HG03135 (cell line): ENCODE results near the gene RETREG3.
"Not testable (repeated sequence)": the region's sequence is repeated elsewhere in the genome, so short reads cannot be mapped to it uniquely, and the experiment has no call there.

ENCODE experiments used
- ATAC-seq: cut with Tn5 transposase; IDR thresholded peaks from one replicate; pipeline ENCODE4 v1.9.1; 2021; ENCODE audit warnings: mild to moderate bottlenecking, moderate library complexity; ENCODE audit not compliant: unreplicated experiment

The RETREG3 gene

GRCh38 chr17:42574463-42574862, 34.7 kb downstream of the RETREG3 start:
- ATAC-seq, result no peak

GRCh38 chr17:42573095-42573494, 36.1 kb downstream of the RETREG3 start:
- no peak for ATAC-seq

- ATAC-seq, result no peak
These were observed 37.5 kb downstream of the RETREG3 start for GRCh38 chr17:42571435-42572225.

- no peak for ATAC-seq
These were observed 40.6 kb downstream of the RETREG3 start for GRCh38 chr17:42568341-42569111.

- peak; percentile 61 for ATAC-seq
These were observed 42.1 kb downstream of the RETREG3 start, which contains the start of gene MLX for GRCh38 chr17:42566883-42567573. MLX (plus strand) TSS chr17:42567100; CDS start chr17:42567125, 25 bp downstream.

GRCh38 chr17:42566215-42566882, 42.8 kb downstream of the RETREG3 start:
- ATAC-seq, result no peak

- ATAC-seq, result no peak
These were observed 43.5 kb downstream of the RETREG3 start for GRCh38 chr17:42565523-42566214.

- no peak for ATAC-seq
These were observed 44.2 kb downstream of the RETREG3 start for GRCh38 chr17:42564815-42565522.

GRCh38 chr17:42563950-42564349, 45.2 kb downstream of the RETREG3 start:
- ATAC-seq, result no peak

- no peak for ATAC-seq
These were observed 45.6 kb downstream of the RETREG3 start for GRCh38 chr17:42563543-42563942.

GRCh38 chr17:42563143-42563509, 46.0 kb downstream of the RETREG3 start:
- no peak for ATAC-seq

- ATAC-seq, result no peak
These were observed 46.6 kb downstream of the RETREG3 start for GRCh38 chr17:42562388-42563142.

- ATAC-seq, result no peak
These were observed 47.2 kb downstream of the RETREG3 start, which contains the start of gene COASY for GRCh38 chr17:42561897-42562387. COASY (plus strand) TSS chr17:42562148; CDS start chr17:42562623, 475 bp downstream.

- no peak for ATAC-seq
These were observed 48.9 kb downstream of the RETREG3 start for GRCh38 chr17:42560246-42560645.

- ATAC-seq, result no peak
These were observed 50.1 kb downstream of the RETREG3 start for GRCh38 chr17:42559075-42559474.

- not testable (repeated sequence) for ATAC-seq
These were observed 53.1 kb downstream of the RETREG3 start for GRCh38 chr17:42555961-42556617.

- no peak for ATAC-seq
These were observed 54.0 kb downstream of the RETREG3 start for GRCh38 chr17:42555122-42555622.
